GM21367 (cell line): ENCODE results near the gene SARDH.

Experiments used
- ATAC-seq: cut with Tn5 transposase; IDR thresholded peaks from one replicate; pipeline ENCODE4 v1.9.1; 2021; ENCODE audit not compliant: unreplicated experiment

The SARDH gene

DNA sequence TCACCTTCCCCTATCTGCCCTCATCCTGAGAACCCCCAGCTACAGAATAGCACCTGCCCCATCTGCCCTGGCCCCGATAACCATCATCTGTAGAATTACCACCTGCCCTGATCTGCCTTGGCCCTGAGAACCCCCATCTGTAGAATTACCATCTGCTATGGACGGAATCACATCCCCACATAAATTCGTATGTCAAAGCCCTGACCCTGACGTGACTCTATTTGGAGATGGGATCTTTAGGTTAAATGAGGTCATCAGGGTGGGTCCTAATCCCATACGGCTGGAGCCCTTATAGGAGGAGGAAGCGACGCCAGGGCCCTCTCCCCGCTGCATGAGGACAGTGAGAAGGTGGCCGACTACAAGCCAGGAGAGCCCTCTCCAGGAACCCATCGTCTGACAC is 32.6 kb downstream of the SARDH start:
- no peak for ATAC-seq

DNA sequence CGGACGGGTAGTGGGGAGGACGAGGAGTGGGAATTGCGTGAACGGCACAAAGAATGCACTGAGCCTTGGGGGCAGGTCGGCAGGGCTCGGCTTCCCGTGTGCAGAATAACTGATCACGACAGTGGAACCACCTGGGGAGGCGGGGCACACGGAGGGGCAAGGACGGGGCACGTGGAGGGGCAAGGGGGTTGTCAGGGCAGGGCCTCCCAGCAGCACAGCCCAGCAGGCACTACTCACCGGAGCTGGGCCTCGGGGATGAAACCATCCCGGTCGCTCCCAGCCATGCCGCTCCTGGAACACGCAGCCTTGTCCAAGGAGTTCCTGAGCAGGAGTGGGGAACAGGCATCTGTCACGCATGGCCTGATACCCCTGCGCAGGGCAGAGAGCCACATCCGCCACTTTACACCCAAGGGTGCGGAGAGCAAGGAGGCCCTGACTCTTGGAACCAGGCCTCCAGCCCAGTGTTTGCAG is 33.4 kb downstream of the SARDH start:
- ATAC-seq, result no peak

DNA sequence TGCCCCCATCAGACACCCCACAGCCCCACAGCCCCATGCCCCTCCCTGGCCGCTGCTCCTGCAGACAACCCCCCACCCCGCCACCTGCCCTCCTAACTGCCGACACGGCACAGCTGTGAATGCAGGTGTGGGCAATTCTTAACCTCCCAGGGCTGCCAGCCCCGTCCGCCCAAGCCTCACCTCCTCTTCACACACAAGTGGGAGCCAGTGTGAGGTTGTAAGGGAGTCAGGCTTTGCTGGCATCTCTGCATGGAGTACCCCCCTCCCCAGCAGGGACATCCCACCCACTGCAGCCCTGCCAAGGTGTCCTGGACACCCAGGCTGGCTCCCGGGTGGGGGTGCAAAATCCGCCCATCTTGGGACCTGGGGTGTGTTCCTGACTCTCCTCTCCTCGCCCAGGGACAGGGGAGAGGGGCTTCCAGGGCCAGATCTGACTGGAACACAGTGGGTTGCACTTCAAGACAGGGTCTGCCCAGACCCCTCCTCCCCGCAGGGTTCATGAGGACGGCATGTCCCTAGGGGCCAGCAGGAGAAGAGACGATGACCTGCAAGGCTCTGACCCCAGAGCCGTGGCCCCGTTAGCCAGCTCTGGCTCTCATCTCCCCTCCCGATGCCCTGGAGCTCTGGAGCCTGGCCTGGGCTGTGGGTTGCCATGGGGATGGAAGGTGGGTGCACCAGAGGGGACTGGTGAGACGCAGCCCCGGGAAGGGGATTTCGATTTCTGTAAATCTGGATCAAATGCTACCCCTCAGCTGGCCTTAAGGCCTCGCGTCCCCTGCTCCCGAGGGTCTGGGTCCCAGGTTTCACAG is 34.4 kb downstream of the SARDH start:
- no peak for ATAC-seq

DNA sequence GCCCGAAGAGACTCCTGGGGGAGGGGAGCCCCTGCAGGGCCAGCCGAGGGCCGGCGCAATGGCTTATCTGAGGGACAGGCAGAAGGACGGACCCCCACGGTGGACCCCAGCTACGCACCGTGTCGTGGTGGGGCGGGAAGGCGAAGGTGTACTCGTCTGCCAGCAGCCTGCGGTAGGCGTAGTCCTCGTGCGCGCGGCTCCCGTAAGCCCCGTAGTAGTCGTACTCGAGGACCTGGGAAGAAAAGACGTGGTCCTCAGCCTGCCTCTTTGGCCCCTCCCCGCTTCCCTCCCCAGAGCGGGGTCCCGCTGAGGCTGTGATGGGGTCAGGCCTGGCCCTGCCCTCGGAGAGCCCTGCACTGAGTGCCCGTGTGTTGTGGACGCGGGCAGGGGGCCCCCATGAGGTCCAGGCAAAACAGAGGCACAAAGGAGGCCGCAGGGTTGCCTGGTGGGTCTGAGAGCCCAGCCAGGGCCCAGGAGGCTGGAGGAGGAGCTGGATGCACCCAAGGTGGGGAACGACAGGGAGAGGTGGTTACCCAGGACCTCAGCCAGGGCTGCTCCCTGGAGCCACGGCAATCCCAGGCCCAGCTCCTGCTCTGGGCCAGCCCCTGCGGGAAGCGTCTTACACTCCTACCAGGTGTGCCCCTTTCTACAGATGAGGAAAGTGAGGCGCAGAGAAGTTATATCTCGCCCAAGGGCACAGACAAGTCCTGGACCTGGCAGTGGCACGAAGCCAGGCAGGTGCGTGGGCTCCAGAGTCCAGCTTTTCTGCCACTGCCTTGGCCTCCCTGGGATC is 35.2 kb downstream of the SARDH start:
- no peak for ATAC-seq

DNA sequence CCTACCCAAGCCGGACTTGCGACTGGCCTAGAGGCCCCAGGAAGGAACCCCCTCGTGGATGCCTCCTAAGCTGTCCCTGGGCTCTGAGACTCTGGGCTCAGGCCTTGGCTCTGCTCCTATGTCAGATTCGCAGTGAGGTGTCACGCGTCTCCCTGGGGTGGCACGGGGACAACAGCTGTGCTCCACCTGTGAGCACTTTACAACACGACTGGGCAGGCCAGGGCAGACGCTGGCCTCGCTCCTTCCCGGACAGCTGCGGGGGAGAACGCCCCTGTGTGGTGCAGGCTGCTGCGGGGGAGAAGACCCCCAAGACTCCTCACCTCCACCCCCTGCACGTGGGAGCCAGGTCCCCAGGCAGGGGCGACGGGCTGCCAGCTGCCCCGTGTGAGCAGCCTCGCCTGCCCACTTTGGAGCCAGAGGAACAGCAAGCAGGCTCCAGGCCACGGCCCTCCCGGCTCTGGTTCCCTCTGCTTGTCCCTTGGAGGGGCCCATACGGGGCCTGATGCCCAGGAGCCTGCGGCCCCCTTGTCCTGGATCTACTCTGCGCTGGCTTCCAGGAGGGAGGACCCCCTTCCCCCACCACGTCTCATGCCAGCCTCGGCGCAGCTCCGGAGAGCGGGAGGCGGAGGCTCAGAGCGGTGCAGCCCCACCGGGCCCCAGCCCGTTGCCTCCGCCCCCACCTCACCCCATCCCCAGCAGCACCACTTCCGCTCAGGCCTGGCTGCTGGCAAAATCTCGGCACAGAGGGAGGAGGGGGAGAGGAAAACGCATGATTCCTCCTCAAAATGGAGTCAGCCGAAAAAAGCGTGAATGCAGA is 36.0 kb downstream of the SARDH start:
- ATAC-seq, result no peak

DNA sequence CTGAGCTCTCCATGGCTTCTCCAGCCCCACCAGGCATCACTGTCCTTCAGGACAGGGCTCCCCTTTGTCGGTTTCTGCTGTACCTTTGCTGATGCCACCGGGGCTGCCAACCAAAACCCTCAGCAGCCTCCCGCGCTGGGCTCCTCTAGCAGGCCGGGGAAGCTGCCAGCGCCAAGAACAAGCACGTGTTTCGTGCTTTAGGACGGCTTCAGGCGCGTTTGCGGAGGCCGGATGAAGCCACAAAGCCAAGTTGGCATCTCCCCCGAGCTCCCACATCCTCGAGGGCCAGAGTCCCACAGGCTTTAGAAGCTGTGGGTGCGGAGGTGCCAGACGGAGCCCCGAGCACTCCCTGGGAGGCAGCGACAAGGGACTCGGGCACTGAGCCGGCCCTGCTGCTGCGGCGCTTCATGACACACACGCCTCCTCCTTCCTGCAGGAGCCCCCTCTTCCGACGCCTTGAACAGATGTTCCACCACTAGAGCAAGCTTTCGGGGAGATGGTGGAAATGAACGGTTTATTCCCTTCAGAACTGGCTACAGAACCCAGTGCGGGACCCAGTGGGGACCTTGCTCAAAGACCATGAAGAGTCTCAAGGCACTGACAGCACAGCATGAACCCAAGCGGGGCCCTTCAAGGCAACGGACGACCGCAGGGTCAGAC is 36.7 kb downstream of the SARDH start:
- no peak for ATAC-seq

DNA sequence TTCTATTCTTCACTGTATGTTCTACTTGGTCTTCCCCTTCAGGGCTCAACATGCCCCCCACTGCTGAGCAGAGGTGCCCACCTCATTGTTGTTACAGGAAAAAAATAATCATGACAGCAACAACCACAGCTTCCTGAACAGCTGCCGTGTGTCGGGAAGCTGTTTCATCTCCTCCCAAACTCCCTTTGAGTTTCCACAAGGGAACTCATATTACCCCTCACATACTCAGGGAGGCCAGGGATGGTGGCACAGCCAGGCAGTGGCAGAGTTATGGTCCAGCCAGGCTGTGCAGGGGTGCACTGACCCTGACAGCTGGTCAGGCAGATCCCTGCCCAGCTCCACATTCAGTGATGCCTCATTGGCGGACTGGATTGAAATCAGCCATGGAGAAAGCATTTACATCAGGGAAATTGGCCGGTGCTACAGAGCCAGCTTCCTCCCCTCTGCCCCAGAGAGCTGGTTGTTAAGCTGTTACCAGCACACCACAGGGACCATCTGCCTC is 37.3 kb downstream of the SARDH start:
- no peak for ATAC-seq

DNA sequence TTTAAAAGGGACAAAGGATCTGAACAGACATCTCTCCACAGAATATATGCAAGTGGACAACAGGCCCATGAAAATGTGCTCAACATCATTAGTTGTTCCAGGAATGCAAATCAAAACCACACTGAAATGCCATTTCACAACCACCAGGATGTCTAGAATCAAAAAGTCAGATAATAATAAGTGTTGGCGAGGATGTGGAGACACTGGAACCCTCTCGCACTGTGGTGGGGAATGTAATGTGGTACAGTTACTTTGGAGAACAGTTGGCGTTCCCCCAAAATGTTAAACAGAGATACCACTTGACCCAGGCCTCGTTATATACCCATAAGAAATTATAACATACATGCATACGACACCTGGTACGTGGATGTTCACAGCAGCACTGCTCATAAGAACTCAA is 38.6 kb downstream of the SARDH start:
- ATAC-seq, result no peak

DNA sequence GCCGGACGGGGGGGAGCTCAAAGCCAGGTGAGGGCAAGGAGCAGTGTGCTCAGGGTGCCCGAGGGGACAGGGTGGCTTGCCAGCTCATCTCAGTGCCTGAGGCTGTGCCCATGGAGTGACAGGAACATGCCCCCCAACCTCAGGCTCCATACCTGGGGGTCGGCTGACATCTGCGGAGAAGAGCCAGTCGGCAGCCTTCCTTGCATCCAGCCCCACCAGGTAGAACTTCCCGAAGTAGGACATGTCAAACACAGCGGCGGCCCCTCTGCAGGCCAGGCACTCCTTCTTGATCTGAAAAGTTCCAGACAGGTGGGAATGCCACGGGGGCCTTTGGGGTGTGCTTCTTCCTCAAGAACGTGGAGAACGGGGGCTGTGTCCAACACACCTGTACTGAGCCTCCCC is 42.1 kb downstream of the SARDH start:
- no peak for ATAC-seq

DNA sequence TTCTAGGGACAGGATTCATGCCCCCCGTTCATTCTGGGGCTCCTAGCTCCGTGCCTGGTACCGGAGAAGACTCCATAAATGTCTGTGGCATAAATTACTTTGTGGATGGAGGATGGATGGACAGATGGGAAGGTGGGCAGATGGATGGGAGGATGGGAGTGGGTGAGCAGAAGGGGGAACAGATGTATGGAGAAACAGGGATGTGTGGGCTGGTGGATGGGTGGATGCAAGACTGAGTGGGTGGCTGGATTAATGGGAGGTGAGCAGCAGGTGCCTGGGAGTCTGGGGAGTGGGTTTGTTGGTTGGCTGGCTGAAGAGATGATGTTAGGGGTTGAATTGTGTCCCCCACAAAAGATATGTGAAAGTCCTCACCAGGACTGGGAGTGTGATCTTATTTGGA is 43.5 kb downstream of the SARDH start:
- ATAC-seq, result no peak

DNA sequence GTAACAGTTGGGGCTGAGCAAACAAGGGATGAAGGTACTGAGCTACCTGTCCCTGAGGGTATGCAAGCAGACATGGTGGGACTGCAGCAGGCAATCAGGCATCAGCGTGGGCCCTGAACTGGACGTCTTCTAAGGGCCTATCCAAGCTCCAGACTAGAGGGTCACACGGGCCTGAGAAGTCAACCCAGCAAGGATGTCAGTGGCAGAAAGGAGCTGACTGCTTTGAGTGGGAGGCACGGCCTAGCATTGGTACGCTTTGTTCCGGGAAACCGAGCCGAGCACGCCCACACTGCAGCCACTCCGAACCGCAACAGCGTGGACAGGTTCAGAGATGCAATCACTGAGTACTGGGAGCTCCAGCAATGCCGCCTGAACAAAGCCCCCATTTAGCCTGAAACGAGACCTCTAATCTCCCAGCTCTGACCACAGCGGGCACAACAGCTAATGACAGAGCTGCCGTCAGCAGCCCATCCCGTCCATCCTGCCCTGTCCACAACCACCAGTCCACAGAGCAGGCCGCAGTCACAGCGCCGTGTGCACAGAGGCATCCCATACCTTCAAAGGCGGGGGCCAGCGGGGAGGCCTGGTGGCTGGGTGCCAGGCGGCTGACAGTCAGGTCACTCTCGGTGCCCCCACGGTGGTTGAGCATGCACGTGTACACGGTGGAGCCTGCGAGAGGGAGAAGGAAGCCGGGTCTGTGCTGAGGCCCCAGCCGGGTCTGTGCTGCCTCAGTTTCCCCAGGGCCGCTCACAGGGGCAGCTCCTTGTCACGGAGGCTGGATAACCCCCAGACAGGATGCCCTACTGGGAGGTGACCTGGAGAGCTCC is 44.2 kb downstream of the SARDH start:
- no peak for ATAC-seq

DNA sequence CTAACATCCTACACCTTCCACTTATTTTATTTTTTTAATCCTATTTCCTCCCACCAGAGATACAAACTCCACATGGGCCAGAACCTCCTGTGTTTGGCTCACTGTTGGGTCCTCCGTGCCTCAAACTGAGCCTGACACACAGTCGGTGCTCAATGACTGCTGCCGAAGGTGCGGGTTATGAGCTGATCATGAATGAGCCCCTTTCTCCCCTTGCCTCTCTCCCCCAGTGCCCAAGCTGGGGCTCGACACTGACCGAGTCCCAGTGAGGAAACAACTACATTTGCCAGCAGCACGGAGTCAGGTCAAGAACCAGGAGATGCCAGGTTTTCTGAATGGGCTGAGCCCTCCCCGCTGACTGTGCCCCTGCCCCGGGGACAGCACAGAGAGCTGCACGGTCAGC is 45.0 kb downstream of the SARDH start:
- ATAC-seq, result no peak

DNA sequence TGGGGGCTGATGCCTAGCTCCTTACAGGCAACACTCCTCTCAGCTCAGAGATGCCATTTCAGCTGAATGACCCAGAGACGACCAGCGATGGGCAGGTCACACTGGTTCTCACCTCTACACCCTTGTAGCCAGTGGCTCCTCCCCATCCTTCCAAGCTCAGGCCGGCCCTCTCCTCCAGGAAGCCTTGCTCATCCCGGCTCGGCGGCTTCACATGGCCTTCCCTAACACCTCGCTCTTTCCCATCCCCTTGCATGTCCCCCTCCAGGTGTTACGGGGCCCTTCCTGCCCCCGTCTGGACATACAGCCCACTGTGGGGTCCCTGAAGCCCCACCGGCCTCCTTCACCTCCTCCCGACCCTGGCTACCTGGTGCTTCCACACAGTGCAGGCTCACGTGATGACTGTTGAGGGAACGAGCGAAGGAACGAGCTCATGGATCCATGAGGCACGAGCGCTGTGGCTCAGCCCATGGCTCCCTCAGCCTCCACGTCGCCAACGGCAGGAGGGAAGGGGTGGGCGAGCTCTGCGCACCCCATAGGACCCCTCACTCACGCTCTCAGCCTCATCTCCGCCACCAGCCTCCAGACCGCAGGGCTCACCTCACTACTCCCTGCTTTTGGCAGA is 45.7 kb downstream of the SARDH start:
- ATAC-seq, result no peak

DNA sequence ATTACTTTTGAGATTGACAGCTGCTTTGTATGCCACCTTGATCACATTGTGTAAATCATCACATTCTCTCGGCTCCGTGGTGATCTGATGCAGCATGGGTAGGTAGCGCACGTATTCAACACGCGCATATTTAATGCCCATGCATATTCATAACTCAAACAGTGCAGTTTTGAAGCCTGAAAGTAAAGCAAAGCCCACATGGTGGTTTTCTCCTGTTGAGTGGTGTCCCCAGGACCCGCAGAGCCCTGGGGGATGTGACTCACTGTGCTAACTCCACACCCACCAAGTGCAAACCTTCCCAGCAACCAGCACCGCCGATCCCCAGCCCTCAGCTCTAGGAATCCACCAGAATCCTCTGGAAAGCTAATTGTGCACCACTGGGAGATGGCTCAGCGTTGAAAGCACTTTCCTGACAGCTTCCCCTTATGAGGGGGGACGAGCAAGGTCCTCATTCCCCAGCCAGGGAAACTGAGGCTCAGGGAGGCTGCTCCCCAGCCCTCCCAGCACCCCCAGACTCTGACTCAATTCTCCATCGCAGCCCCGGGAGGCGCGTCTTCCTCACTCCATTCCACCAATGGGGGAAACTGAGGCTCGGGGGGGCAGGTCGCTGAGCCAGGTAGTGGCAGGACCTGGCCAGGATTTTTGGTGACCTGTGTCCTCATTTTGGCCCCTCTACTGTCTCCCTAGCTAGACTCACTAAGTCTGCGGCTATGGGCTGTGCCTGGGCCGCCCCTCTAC is 46.4 kb downstream of the SARDH start:
- no peak for ATAC-seq

DNA sequence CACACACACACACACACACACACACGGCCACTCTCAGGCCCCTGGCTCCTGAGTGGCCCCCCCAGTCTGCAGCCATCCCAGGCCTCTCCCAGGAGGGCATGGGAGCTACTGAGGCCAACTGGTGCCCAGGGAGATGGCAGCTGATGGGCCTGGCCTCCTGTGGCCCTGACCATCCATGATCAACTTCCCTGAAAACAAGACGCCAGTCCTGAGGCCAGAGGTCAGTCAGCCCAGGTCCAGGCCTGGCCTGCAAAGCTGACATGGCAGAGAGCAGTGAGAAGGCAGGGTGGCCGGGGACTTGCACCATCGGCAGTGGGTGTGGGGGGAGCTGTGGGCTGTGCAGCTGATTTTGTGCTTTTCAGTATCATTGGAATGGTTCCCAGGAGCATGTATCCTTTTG is 47.0 kb downstream of the SARDH start:
- no peak for ATAC-seq

DNA sequence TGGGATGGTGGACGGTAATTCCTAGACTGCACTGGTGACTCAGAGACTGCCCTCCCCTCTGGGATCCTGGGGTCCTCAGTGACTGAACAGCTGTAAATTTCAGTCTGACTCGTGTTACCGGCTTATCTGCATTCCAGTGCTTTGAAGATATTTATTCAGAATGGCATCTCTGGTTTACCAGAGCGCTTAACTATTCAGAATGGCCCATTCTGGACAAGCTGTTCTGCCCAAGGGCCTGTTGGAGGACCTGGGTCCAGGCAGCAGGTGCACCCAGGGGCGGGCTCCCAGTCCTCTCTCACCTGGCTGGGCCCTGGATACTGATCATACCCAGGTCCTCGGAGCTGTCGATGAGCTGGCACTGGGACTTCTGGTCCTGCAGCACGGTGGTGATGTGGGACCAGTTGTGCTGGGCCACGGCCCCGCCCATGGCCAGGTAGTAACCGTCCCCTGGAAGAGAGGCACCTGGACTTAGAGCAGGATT is 48.0 kb downstream of the SARDH start:
- no peak for ATAC-seq

DNA sequence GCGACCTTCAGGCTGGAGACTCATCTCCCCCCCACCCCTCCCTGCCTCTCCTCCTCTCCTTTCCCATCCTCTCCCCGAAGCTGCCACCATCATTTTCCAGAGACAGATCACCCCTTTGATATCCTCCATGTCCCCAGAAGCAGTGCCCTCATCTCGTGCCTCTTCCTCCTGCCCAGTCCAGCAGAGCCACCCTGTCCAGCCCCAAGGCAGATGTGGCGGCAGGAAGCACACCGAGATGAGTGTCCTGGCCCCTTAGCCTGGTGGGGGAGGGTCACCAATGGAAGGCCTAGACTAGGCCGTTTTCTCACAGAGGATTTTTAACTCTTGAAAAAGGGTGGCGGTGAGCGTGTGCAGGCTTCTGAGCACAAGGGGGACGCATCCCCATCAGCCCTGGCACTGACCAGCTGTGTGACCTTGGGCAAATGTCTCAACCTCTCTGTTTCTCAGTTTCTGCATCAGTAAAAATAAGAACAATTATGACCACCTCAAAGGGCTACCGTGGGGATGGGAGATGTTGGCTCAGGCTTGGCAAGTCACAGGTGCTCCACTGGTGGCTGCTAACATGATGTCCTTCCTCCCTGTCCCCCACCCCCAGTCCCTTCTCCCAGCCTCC is 48.9 kb downstream of the SARDH start:
- no peak for ATAC-seq
